Head of caudate nucleus (tissue), 42 donors: Measurements from ENCODE around the gene AMMECR1.

Source experiments
- DNase-seq, 42 donors: peaks; one replicate each; pipeline versions ENCODE4 v3.0.0 to v3.0.0-alpha.2; 2020 to 2021; ENCODE audit warnings: mixed read lengths in 7 of 42
- intact Hi-C: fragments of 100-400 bp; cut with DNase I; formaldehyde crosslinking; loops from one replicate; pipeline ENCODE4 v1.15.0; 2022

AMMECR1 gene

DNA sequence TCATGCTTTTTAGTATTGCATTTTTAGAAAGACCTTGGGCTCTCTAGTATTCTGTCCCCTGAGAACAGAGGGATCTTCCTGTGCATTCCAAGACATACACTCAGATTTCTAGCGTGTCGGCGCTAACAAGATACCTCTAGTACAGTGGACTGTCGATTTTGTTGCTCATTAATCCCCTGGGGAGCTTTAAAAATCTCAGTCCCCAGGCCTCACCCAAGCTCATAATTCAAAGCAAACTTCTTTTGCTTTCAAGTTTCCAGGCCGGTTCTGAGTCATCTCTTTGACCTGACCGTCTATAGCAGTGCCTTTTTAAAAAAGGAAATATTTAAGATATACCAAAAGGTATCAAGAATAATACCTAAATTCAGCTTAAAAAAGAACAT, 137.0 kb downstream of the AMMECR1 start:
- intact Hi-C loops: no loop called here
- DNase-seq: no peak

GRCh38 chrX:110180176-110180927, 137.5 kb downstream of the AMMECR1 start:
- intact Hi-C loops: no loop called here
- DNase-seq: peak in 4 of 42 donors; percentile 18 to 53 (median 31)

- DNase-seq: peak in 2 of 42 donors; percentile 11 to 39
- intact Hi-C loops: no loop called here
Observed at GRCh38 chrX:110178179-110178865, 139.6 kb downstream of the AMMECR1 start.

GRCh38 chrX:110175696-110176095, 142.2 kb downstream of the AMMECR1 start:
- intact Hi-C loops: no loop called here
- no peak for DNase-seq

- DNase-seq: peak in 5 of 42 donors; percentile 7 to 46 (median 21)
- intact Hi-C loops: no loop called here
Observed at GRCh38 chrX:110175146-110175545, 142.7 kb downstream of the AMMECR1 start.

DNA sequence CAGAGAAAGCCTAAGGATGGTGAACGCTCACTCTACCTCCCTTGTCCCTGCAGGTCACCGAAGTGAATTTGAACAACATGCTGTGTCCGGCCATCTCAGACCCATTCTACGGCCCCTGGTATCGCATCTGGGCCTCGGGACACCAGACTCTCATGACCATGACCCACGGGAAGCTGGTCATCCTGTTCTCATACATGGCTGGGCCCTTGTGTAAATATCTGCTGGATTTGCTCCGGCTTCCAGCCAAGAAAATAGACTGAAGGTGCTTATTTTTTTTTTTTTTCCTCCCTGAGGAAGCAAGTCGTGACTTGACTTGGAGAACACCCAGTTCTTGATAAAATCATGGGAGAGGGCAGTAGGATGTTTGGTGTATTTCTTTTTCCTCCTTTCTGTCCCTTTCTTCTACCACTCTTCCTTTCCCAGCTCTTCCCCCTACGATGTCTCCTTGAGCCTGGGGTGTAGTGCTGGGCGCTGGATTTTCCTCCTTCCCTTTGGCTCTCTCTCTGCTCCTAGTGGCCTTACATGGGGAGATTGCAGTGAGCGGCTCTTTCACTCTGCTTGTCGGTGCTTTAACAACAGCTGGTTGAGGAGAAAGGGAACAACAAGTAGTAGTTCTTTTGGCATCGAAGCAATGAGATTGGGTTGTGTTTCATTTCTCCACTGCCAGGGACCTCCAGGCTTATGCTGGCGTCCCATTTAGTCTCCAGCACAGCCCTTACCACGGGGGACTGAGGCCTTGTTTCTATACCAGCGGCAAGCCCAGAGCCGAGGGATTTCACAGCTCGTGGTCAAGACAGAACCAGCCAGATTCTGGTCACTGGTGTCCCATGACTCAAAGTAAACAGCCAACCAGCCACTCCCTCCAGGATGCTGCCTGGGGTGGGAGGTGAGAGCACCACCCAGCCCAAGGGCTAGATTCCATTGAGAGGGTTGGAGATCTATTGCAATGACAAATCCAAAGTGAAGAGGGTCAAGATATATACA, 144.4 kb downstream of the AMMECR1 start:
- DNase-seq: no peak
- intact Hi-C loops: no loop called here

DNA sequence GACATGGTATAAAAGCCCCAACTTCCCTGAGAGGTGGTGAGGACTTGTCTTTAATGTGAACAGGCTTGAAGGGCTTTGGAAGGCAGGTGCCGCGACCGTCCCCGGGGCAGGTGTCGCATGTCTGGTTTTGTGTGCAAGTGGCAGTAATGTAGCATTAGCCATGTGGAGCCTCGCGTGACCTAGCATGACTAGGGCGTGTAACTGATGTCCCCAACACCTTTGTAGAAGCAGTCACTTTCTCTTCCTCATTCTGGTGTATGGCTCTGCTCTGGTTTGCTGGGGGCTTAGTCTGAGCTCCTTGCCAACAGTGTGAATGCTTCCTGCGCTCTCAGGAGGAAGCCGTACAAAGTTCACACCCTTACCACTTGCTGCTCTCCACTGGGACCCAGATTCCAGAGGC, 145.7 kb downstream of the AMMECR1 start:
- no peak for DNase-seq

DNA sequence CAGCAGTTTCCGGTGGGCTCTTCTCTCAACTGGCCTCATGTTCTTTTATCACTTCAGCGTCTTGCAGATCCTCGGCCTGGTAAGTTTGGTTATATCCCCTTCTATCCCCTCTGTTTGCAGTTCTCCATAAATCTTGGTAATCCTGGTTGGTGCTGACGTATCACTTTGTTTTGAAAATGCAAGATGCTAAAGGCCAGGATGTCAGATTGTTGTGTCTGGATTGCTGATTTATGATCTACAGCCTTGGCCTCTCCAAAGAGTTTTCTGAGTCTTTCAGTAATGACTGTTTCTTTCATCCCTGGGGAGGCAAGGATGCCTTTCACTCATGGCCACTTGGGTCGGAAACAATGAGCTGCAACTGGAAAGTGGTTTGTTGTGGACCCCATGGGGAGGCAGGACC, 146.4 kb downstream of the AMMECR1 start:
- intact Hi-C loops: no loop called here
- DNase-seq: no peak

More for the DNA sequence above, 145.7 kb downstream of the AMMECR1 start:
- intact Hi-C loops: no loop called here

DNA sequence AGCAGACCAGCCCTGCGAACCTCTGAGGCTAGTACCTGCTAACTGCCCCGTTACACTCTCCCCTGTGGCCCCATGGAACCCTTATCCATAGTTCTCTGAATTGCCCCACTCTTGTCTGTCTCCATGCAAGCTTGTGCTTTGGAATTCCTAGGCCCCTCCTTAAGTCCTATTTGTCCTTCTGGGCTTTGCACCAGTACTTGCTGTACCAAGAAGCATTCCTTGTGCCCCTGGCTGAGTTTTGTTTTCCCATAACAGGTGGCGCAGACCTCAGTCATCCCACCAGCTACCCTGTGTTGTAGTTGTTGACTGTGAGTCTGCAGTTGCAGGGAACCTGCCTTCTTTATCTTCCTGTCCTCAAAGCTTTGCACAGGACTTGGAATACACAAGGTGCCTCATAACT, 147.9 kb downstream of the AMMECR1 start:
- no peak for DNase-seq
- intact Hi-C loops: no loop called here

- intact Hi-C loops: no loop called here
- peak in 17 of 42 donors; percentile 7 to 70 (median 37) for DNase-seq
Observed at GRCh38 chrX:110168585-110168984, 149.3 kb downstream of the AMMECR1 start.

DNA sequence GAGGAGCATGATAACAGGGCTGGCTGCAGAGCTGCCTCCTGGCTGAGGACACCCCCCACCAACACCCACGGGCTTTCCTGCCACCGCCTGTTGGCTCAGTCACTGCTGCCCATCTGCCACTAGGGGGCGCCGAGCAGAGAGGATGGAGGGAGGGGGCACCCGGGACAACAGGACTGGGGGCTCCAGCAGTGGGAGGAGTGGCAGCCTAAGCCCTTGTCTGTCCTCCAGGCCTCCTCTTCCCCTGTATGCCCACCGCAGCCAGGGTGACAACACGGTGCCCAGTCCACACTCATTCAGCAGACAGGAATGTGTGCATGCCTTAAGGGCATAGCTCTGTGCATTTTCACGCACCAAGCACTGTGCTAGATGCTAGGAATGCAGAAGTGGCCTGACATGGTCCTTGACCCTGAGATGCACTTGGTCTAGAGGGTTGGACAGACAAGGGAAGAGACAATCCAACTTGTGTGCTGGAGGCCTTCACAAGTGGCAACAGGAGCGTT, 149.9 kb downstream of the AMMECR1 start:
- peak in 14 of 42 donors; percentile 9 to 72 (median 37) for DNase-seq
- intact Hi-C loops: no loop called here

DNA sequence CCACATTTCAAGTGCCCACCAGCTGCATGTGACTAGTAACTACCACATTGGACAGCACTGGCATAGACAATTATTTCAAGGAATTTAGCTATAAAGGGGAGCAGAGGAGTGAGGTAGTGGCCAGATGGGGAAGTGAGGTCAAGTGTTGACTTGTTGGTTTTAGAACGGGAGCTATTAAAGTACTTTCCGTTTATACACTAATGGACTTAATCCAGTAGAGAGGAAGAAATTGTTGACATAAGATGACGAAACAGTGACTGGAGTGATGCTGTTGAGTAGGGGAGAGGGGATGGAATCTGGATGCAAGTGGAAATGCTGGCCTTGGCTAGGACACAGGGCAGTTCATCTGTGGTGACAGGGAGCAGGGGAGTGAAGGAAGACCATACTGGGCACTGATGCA, 154.4 kb downstream of the AMMECR1 start:
- intact Hi-C loops: loop anchor here (5.0 kb wide), 1 partner anchor 244 kb away; no protein-coding TSS in a partner anchor

DNA sequence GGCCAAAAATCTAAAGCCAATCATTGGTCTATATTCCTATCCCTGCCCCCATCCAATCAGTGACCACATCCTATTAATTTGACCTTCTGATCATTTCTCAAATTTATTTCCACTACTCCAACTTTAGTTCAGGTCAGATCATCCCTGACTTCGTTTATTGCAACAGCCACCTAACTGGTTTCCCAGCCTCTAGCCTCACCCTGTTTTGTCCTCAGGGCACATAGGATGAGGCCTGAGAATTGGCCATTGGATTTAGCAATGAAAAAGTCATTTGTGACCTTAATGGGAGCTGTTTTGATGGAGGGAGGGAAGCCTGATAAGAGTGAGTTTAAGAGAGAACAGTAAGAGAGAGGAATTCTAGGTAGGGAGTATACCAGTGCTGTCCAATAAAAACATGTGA, 155.0 kb downstream of the AMMECR1 start:
- intact Hi-C loops: loop anchor here (5.0 kb wide), 1 partner anchor 244 kb away; no protein-coding TSS in a partner anchor
- no peak for DNase-seq

More for the DNA sequence above, 154.4 kb downstream of the AMMECR1 start:
- DNase-seq: no peak

- intact Hi-C loops: loop anchor here (5.0 kb wide), 1 partner anchor 245 kb away; no protein-coding TSS in a partner anchor
- no peak for DNase-seq
Observed at GRCh38 chrX:110162131-110162530, 155.8 kb downstream of the AMMECR1 start.

GRCh38 chrX:110161361-110161686, 156.6 kb downstream of the AMMECR1 start:
- intact Hi-C loops: loop anchor here (5.0 kb wide), 1 partner anchor 246 kb away; no protein-coding TSS in a partner anchor
- no peak for DNase-seq

DNA sequence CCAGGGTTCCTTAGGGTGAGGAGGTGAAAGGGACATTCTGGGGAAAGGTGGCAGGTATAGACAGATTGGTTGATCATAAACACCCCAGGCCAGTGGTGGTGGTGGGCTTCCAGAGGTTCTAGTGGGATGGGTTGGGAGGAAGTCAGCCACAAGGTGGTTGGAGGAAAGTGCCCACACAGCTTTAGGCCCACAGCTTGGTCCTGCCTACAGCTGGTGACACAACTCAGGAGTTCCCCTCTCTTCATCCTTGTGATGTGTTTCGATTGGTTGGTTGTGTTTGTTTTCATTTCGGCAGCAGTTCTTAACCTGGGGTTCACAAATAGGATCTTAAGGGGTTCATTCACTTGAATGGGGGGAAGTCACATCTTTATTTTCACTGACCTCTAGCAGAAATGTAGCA, 158.0 kb downstream of the AMMECR1 start:
- intact Hi-C loops: loop anchor here (5.0 kb wide), 1 partner anchor 247 kb away; no protein-coding TSS in a partner anchor
- no peak for DNase-seq

- no peak for DNase-seq
- intact Hi-C loops: no loop called here
Observed at GRCh38 chrX:110159235-110159634, 158.7 kb downstream of the AMMECR1 start.

GRCh38 chrX:110157444-110157843, 160.4 kb downstream of the AMMECR1 start:
- no peak for DNase-seq
- intact Hi-C loops: no loop called here

DNA sequence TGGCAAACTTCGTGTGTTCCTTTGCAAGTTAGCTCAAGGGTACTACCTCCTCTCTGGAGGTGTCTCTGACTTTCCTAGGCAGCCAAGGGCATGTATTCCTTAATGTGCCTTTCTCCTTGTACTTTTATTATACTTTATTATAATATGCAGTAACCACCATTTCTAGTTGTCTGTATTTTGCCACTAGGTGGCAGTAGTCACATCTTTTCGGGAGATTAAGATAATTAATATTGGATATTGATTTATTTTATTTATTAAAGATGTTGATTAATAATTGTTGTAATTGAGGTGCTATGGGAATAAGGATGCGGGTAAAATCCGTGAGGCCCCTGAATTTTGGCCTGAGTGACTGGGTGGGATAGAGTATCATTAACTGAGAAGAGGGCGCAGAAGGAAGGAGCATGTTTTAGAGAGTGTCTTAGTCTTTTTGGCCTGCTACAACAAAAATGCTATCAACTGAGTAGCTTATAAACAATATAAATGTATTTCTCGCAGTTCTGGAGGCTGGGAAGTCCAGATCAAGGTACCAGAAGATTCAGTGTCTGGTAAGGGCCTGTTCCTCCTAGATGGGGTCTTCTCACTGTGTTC, 161.6 kb downstream of the AMMECR1 start:
- intact Hi-C loops: no loop called here
- DNase-seq: no peak
